ENCODE measurements around the gene LTBP1. TPM values are rescaled to one million over a fixed set of nuclear protein-coding genes. Genes with fewer than 3 reads are reported as not detected.

LTBP1 gene
- total and polyA plus RNA-seq, 2 of the 13 experiments (the other 11 are each of a cell fraction or from before 2014, with no cell fraction given): 0.12 to 0.22 TPM

DNA sequence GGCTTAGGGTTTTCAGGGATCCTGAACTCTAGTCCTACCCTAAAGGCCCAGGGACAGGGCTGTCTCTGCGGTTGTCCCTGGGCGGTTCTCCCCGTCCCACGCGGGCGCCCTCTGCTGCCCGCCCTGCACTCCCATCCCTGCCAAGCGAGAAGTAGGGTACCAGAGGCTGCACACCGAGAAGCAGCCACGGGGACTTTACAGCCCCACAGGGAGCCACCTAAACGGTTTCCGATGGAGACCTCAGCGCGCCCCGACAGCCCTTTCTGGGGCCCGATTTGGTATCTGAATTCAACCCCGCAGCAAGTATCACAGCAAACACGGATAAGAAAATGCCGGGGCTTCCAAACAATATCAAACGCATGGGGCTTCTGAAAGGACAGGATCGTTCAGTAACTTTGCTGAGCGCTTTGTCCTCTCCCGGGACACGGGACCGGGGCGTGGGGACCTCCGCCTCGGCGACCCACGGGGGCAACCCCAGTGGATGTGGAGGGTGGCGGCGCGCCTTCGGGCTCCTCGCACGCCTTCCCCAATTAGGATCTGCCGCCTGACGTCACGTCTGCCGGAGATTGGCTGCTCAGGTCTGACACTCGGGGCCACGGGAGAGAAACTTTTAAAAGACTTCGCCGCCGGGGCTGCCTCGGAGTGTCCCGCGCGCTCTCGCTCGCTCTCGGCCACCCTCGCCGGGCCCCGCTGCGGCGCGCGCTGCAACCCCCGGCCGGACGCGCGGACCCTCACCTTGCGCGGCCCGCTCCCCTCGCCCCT is at the start of gene LTBP1 (continued):
- TF ChIP-seq ZNF142 (CRISPR knock-in tag; IDR thresholded peaks at IDR 0.05) (no peak), ZNF275 (CRISPR knock-in tag; IDR thresholded peaks at IDR 0.05; ENCODE audit: borderline replicate concordance) (no peak), KLF16 (CRISPR knock-in tag; IDR thresholded peaks at IDR 0.05) (no peak), ZNF382 (CRISPR knock-in tag; IDR thresholded peaks at IDR 0.05; ENCODE audit: borderline replicate concordance) (no peak), ZC3H13 (CRISPR knock-in tag; IDR thresholded peaks at IDR 0.05) (no peak), REST (IDR thresholded peaks at IDR 0.05; ENCODE audit: borderline replicate concordance in 1 of 2, low read depth in 1 of 2, low read length in 2 of 2) (no peak)
- TF ChIP-seq, protein P1, sequence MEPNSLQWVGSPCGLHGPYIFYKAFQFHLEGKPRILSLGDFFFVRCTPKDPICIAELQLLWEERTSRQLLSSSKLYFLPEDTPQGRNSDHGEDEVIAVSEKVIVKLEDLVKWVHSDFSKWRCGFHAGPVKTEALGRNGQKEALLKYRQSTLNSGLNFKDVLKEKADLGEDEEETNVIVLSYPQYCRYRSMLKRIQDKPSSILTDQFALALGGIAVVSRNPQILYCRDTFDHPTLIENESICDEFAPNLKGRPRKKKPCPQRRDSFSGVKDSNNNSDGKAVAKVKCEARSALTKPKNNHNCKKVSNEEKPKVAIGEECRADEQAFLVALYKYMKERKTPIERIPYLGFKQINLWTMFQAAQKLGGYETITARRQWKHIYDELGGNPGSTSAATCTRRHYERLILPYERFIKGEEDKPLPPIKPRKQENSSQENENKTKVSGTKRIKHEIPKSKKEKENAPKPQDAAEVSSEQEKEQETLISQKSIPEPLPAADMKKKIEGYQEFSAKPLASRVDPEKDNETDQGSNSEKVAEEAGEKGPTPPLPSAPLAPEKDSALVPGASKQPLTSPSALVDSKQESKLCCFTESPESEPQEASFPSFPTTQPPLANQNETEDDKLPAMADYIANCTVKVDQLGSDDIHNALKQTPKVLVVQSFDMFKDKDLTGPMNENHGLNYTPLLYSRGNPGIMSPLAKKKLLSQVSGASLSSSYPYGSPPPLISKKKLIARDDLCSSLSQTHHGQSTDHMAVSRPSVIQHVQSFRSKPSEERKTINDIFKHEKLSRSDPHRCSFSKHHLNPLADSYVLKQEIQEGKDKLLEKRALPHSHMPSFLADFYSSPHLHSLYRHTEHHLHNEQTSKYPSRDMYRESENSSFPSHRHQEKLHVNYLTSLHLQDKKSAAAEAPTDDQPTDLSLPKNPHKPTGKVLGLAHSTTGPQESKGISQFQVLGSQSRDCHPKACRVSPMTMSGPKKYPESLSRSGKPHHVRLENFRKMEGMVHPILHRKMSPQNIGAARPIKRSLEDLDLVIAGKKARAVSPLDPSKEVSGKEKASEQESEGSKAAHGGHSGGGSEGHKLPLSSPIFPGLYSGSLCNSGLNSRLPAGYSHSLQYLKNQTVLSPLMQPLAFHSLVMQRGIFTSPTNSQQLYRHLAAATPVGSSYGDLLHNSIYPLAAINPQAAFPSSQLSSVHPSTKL (CRISPR knock-in tag; IDR thresholded peaks at IDR 0.05): no peak

All from HepG2 (cell line).